AG04449 (cell line): Measurements from ENCODE around the gene SPTY2D1.
"Not testable (repeated sequence)": the region's sequence is repeated elsewhere in the genome, so short reads cannot be mapped to it uniquely, and the experiment has no call there.

ENCODE experiments used
- CTCF ChIA-PET: fragments of 350-600 bp; formaldehyde crosslinking; extraction: SDS; loops from one replicate; lab custom pipeline; 2021; ENCODE audit warnings: antibody characterized with exemption; lab: Yijun Ruan, JAX
- POLR2A ChIA-PET: fragments of 400-600, 350-600 bp; formaldehyde crosslinking; extraction: SDS; loops from one replicate; lab custom pipeline; 2020; ENCODE audit warnings: antibody characterized with exemption, inconsistent platforms; lab: Yijun Ruan, JAX
- DNase-seq: peaks from one replicate; pipeline ENCODE4 v3.0.0-alpha.2; 2010; ENCODE audit warnings: low read depth, low spot score
- H3K4me3 ChIP-seq: 2 replicates; pipeline ENCODE4 v1.5.1; 2011; ENCODE audit warnings: low read depth, mild to moderate bottlenecking, control low read depth, low read length
- TF ChIP-seq, protein P1 (sequence below): IDR thresholded peaks from one replicate; pipeline ENCODE4 v1.5.1; 2011; ENCODE audit warnings: mild to moderate bottlenecking, moderate library complexity, low read length, control low read depth, inconsistent platforms; ENCODE audit not compliant: insufficient read depth; ENCODE audit errors: missing control alignments

Gene SPTY2D1

DNA sequence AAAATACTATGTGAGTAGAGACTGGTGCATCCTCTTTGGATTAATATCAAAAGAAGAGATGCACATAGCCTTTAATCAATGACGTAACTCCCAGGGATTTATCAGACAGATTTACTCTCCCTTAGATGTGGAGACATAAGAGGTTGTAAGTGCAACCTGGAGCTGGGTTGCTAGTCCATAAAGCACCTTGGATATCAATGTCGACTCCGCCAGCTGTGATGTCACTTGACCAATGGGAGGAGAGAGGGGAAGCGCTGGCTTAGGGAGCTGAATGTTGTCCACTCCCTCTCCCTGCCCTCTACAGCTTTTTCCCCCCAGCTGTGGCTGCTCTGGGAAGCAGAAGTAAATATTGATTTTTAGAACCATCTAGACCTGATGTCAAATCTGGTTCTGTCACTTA, 35.6 kb upstream of the SPTY2D1 start:
- DNase-seq: no peak
- TF ChIP-seq, protein P1, sequence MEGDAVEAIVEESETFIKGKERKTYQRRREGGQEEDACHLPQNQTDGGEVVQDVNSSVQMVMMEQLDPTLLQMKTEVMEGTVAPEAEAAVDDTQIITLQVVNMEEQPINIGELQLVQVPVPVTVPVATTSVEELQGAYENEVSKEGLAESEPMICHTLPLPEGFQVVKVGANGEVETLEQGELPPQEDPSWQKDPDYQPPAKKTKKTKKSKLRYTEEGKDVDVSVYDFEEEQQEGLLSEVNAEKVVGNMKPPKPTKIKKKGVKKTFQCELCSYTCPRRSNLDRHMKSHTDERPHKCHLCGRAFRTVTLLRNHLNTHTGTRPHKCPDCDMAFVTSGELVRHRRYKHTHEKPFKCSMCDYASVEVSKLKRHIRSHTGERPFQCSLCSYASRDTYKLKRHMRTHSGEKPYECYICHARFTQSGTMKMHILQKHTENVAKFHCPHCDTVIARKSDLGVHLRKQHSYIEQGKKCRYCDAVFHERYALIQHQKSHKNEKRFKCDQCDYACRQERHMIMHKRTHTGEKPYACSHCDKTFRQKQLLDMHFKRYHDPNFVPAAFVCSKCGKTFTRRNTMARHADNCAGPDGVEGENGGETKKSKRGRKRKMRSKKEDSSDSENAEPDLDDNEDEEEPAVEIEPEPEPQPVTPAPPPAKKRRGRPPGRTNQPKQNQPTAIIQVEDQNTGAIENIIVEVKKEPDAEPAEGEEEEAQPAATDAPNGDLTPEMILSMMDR: no peak
- ChIA-PET POLR2A (no interaction called here), CTCF (no interaction called here)
- H3K4me3 ChIP-seq: no peak overlapping the region

DNA sequence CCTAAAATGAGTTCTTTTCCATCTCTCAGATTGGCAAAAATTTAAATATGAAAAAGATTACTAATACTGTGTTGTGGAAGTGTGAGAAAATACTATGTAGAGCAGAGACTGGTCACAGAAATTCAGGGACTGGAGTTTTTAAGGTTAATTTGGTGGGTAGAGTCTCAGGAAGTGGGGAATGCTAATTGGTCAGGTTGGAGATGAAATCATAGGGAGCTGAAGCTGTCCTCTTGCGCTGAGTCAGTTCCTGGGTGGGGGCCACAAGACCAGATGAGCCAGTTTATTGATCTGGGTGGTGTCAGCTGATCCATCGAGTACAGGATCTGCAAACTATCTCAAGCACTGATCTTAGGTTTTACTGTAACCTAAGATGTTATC, 35.1 kb upstream of the SPTY2D1 start:
- DNase-seq: no peak
- H3K4me3 ChIP-seq: no peak overlapping the region
- TF ChIP-seq, protein P1: no peak
- ChIA-PET POLR2A (no interaction called here), CTCF (no interaction called here)

DNA sequence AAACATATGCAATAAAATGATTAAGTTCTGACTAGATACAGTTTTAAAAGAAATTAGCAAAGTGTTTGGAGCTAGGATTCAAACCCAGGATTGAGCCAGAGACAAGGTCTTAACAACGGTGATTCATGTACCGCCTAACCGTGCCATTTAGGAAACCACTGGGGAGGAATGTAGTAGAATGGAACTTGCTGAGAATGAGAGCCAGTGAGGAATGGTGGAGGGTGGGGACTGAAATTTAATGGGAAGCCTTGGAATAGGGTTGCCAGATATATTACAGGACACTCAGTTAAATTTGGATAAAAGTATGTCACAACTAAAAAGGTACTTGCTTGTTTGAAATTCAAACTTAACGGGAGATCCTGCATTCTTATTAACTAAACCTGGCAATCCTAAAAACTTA, 34.0 kb upstream of the SPTY2D1 start:
- TF ChIP-seq, protein P1: no peak
- CTCF ChIA-PET: no interaction called here
- no peak for DNase-seq
- POLR2A ChIA-PET: no interaction called here
- no peak overlapping the region for H3K4me3 ChIP-seq

DNA sequence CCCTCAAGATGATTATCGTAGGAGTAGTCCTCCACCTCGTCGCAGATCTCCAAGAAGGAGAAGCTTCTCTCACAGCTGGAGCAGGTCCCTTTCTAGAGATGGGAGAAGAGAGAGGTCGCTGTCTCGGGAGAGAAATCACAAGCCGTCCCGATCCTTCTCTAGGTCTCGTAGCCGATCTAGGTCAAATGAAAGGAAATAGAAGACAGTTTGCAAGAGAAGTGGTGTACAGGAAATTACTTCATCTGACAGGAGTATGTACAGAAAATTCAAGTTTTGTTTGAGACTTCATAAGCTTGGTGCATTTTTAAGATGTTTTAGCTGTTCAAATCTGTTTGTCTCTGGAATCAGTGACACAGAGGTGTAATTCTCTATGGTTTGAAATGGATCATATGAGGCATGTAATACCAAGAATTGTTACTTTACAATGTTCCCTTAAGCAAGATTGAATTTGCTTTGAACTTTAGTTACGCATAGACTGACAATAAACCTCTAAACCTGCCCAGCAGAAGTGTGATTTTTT, 31.3 kb upstream of the SPTY2D1 start:
- DNase-seq, H3K4me3 ChIP-seq, POLR2A ChIA-PET: not testable (repeated sequence)
- CTCF ChIA-PET: interaction anchor here (0.8 kb wide), 1 partner anchor 37 kb away, joined by 3 read pairs; no protein-coding TSS in a partner anchor

DNA sequence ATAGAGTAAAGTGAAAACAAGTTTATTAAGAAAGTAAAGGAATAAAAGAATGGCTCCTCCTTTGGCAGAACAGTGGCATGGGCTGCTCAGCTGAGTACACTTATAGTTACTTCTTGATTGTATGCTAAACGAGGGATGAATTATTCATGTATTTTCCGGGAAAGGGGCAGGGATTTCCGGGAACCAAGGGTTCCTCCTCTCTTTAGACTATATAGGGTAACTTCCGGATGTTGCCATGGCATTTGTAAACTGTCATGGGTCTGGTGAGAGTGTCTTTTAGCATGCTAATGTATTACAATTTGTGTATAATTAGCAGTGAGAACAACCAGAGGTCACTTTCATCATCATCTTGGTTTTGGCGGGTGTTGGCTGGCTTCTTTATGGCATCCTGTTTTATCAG, 23.5 kb upstream of the SPTY2D1 start:
- DNase-seq: no peak
- ChIA-PET CTCF (no interaction called here), POLR2A (no interaction called here)
- TF ChIP-seq, protein P1: no peak
- no peak overlapping the region for H3K4me3 ChIP-seq

DNA sequence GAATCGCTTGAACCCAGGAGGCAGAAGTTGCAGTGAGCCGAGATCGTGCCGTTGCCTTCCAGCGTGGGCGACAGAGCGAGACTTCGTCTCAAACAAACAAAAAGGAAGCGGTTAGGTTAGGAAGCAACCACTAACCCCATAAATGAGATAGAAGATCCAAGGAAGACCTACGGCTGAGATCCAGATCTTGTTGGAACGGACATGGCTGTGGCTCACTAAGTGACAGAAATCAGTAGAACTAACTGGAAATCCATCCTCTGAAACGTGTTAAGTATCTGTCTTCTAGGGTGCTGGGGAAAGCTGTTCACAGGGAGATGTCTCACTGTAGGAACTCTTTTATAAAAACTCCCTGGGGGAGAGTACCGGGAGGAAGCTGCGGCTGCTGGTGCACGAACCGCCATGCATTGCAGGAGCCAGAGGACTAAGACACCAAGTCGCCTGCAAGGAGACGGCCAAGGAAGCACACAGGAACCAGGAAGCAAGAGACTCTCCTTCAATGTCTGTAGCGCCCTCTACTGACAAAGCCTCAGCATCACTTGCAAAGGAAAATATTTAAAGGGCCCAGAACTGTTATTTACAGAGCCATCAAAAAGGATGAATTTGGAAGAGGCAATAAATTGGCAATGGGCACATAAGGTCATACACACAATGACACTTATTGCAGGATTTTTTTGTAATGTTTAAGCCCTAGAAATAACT, 16.9 kb upstream of the SPTY2D1 start:
- TF ChIP-seq, protein P1: peak; percentile 62
- no peak overlapping the region for H3K4me3 ChIP-seq
- POLR2A ChIA-PET: no interaction called here
- CTCF ChIA-PET: interaction anchor here (0.8 to 1.6 kb wide), 5 partner anchors 15 to 111 kb away, joined by 3 to 4 read pairs (median 3); no protein-coding TSS in a partner anchor
- no peak for DNase-seq
